Astrocyte of the spinal cord (primary cell): ENCODE measurements around the gene COG5.
A peak's percentile ranks its signal among the peaks of the same experiment; 100 is the strongest.

Experiments used
- DNase-seq: peaks from one replicate; pipeline ENCODE4 v3.0.0; 2011; ENCODE audit warnings: low read depth, low spot score
- H3K4me3 ChIP-seq: 2 replicates; pipeline ENCODE4 v1.5.1; 2011; ENCODE audit warnings: low read depth, mild to moderate bottlenecking, low read length, moderate library complexity
- CTCF ChIP-seq: IDR thresholded peaks from 2 replicates; pipeline ENCODE4 v1.5.1; 2012; ENCODE audit warnings: low read depth, mild to moderate bottlenecking, low read length, inconsistent platforms
- in situ Hi-C: cut with HindIII; loops from 2 replicates; pipeline ENCODE4 v1.10.0; 2017; ENCODE audit warnings: low sequenced_read_pairs

The COG5 gene

GRCh38 chr7:107463139-107464078 is 100.3 kb downstream of the COG5 start:
- H3K4me3 ChIP-seq: no peak overlapping the region
- TF ChIP-seq CTCF: peak; percentile 90
- in situ Hi-C loops: no loop called here
- peak; percentile 74 for DNase-seq

DNA sequence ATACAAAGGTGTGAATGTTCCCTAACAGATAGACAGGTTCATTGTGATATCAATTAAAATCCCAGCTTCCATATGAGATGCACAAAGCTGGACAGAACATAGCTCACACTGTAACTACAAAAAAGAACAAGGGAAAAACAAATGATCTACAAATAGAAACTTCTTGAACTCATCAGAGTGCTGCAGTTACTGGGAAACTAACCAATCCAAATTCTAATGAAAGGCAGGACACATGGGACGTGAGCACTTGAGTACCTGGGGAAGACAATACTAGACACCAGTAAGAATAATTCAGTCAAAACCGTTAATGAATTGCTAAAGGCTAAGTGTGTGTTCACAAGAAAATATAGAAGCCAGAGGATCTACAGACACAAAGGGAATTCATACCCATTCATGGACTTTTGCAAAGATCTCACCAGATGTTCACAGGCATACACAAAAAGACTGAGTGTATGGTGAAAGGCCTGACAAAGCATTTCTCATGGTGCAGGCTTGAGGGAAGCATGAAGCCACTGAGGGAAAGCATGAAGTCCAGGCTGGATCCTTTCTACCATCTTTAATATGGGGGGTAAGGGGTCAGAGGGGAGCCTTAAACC is 101.7 kb downstream of the COG5 start:
- in situ Hi-C loops: no loop called here
- H3K4me3 ChIP-seq: no peak overlapping the region
- DNase-seq: no peak
- TF ChIP-seq CTCF: no peak

- no peak for TF ChIP-seq CTCF
- in situ Hi-C loops: no loop called here
- no peak for DNase-seq
- H3K4me3 ChIP-seq: no peak overlapping the region
Observed at GRCh38 chr7:107453388-107453787, 110.3 kb downstream of the COG5 start.

GRCh38 chr7:107450970-107451369 is 112.8 kb downstream of the COG5 start:
- in situ Hi-C loops: no loop called here
- no peak for TF ChIP-seq CTCF
- no peak for DNase-seq
- H3K4me3 ChIP-seq: no peak overlapping the region

DNA sequence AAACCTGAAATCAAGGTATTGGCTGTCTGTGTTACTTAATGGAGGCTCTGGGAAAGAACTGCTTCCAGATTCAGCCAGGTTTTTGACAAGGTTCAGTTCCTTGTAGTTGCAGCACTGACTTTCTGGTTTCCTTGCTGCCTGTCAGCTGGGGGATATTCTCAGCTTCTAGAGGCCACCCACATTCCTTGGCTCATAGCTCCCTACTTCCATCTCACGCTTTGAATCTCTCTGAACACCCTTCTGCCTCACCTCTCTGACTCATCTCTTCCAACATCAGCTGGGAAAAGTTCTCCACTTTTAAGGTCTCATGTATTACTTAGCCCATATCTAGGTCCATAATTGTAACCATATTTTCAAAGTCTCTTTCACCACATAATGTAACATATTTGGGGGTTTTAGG is 116.7 kb downstream of the COG5 start:
- in situ Hi-C loops: no loop called here
- peak; percentile 13 for DNase-seq
- TF ChIP-seq CTCF: no peak

DNA sequence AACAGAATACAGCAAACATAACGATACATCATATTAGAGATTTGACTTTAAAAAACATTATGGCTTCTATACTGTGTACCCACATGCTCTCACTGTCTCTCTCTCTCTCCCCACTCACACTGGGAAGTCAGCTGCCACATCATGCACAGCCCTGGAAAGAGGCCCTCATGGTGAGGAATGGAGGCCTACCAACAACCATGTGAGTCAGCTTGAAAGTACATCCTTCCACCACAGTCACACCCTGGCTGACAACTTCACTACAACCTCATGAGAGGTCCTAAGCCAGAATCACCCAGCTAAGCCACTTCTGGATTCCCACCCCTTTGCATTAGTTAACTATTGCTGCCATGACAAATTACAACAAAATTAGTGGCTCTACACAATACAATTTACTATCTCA is 117.2 kb downstream of the COG5 start:
- DNase-seq: peak; percentile 47
- H3K4me3 ChIP-seq: no peak overlapping the region
- in situ Hi-C loops: no loop called here
- TF ChIP-seq CTCF: no peak

More for the DNA sequence above, 116.7 kb downstream of the COG5 start:
- no peak overlapping the region for H3K4me3 ChIP-seq
